Measurements from ENCODE around the gene BTBD2. TPM values are rescaled to one million over a fixed set of nuclear protein-coding genes. Genes with fewer than 3 reads are reported as not detected.
A peak's percentile ranks its signal among the peaks of the same experiment; 100 is the strongest.

Gene BTBD2
- total and polyA plus RNA-seq, 2 of the 13 experiments (the other 11 are each of a cell fraction or from before 2014, with no cell fraction given), result 28.1 to 45.3 TPM

DNA sequence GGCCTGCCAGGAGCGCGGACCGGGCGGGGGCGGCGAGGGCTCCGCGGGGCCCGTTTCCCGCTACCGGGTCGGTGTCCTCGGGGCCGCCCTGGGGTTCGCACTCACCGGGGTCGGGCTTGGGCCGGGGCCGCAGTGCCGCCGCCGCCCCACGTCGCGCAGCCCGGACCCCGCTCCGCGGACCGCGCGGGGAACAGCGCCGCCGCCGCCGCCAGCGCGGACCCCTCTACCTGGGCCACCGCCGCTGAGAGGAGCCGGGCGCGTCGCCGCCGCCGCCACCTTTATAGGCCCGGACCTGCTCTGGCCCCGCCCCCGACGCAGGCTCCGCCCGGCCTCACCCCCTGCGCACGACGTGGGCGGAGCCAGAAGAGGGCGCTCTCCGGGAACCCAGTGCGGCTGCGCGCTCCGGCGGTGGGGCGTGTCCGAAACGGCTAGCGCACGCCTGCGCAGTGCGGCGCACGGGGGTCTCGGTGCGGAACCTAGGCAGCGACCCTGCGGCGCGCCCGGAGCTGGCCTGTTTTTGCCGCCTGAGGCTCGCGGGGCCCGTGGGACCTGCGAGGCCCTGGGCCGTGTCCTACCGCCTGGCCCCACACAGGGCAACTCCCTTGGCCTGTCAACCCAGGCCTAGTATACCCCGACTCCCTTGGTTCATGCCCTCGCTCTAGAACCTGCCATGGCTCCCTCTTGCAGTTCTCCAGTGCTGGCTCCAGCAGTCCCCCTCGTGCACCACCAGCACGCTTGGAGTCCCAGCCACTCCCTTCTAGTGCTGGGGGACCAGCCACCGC, 35.7 kb upstream of the BTBD2 start, which contains the start of gene MKNK2 (continued):
- TF ChIP-seq ZBTB2 (CRISPR knock-in tag; IDR thresholded peaks at IDR 0.05; ENCODE audit: low read depth), result peak; percentile 33; the same call in 1 of the 2 replicates
- TF ChIP-seq ARNT2 (CRISPR knock-in tag; IDR thresholded peaks at IDR 0.05; ENCODE audit: low read depth), result peak; percentile 89
- 0 out of 2 replicates have a peak, but pooled peaks have one; percentile 44 for TF ChIP-seq THAP7 (CRISPR knock-in tag; IDR thresholded peaks at IDR 0.05)
- peak; percentile 14; the same call in 1 of the 2 replicates for TF ChIP-seq ZNF597 (CRISPR knock-in tag; IDR thresholded peaks at IDR 0.05)
- peak; percentile 43; the same call in 1 of the 2 replicates for TF ChIP-seq FOXK1 (CRISPR knock-in tag; IDR thresholded peaks at IDR 0.05; ENCODE audit: borderline replicate concordance, low read depth)
- TF ChIP-seq ZNF784 (CRISPR knock-in tag; IDR thresholded peaks at IDR 0.05; ENCODE audit: borderline replicate concordance), result peak; percentile 70; the same call in 1 of the 2 replicates
- TF ChIP-seq POLR2AphosphoS2 (IDR thresholded peaks at IDR 0.05; ENCODE audit: low read depth, low read length), result peak; percentile 57; the same call in 1 of the 2 replicates
- TF ChIP-seq ZNF501 (CRISPR knock-in tag; IDR thresholded peaks at IDR 0.05), result peak; percentile 93
- TF ChIP-seq RXRB (CRISPR knock-in tag; IDR thresholded peaks at IDR 0.05; ENCODE audit: borderline replicate concordance), result peak; percentile 19; the same call in 1 of the 2 replicates
- peak; percentile 50; the same call in 1 of the 2 replicates for TF ChIP-seq KLF9 (CRISPR knock-in tag; IDR thresholded peaks at IDR 0.05; ENCODE audit: low read depth)
- TF ChIP-seq ZKSCAN1 (IDR thresholded peaks at IDR 0.05; ENCODE audit: low read length), result no peak
- TF ChIP-seq ZSCAN9 (CRISPR knock-in tag; IDR thresholded peaks at IDR 0.05; ENCODE audit: borderline replicate concordance), result no peak
- peak; percentile 45; the same call in 1 of the 2 replicates for TF ChIP-seq HCFC1 (IDR thresholded peaks at IDR 0.05; ENCODE audit: low read depth, low read length)
- TF ChIP-seq ZNF446 (CRISPR knock-in tag; IDR thresholded peaks at IDR 0.05), result peak; percentile 45; the same call in 1 of the 2 replicates
- peak in 1 of 2 experiments; percentile 56; a peak in 1 of 4 replicates for TF ChIP-seq REST (IDR thresholded peaks at IDR 0.05; ENCODE audit: borderline replicate concordance in 1 of 2, low read depth in 1 of 2, low read length in 2 of 2)
- TF ChIP-seq STAT6 (CRISPR knock-in tag; IDR thresholded peaks at IDR 0.05; ENCODE audit: borderline replicate concordance), result 0 out of 2 replicates have a peak, but pooled peaks have one; percentile 56

All from HepG2 (cell line).